SK-N-SH treated with all-trans-retinoic acid at 6 μM for 48 hours (cell line): ENCODE results near the gene BRSK1.

Experiments
- ATAC-seq: fragments of 200-7000 bp; cut with Tn5 transposase; 3 replicates; pipeline ENCODE4 v1.9.1; 2020; ENCODE audit warnings: mild to moderate bottlenecking, moderate library complexity
- ARNTL ChIP-seq: fragments of 450-650 bp; formaldehyde crosslinking; IDR thresholded peaks from 2 replicates; pipeline ENCODE4 v1.5.0; 2020; ENCODE audit warnings: low read depth, mild to moderate bottlenecking, moderate library complexity, borderline replicate concordance
- BACH2 ChIP-seq: fragments of 250-450 bp; sonication (Bioruptor Pico); IDR thresholded peaks from 2 replicates; pipeline ENCODE4 v1.9.0; 2021; ENCODE audit warnings: mild to moderate bottlenecking, borderline replicate concordance
- CREB5 ChIP-seq: fragments of 250-450 bp; sonication (Bioruptor Pico); IDR thresholded peaks from 2 replicates; pipeline ENCODE4 v1.5.1; 2020; ENCODE audit warnings: low read depth, mild to moderate bottlenecking, moderate library complexity
- CSDC2 ChIP-seq: fragments of 250-450 bp; sonication (Bioruptor Pico); IDR thresholded peaks from 2 replicates; pipeline ENCODE4 v1.5.0; 2020; ENCODE audit warnings: mild to moderate bottlenecking, moderate library complexity
- CSRNP3 ChIP-seq: fragments of 250-450 bp; sonication (Bioruptor Pico); IDR thresholded peaks from 2 replicates; pipeline ENCODE4 v1.5.1; 2021; ENCODE audit warnings: mild to moderate bottlenecking, moderate library complexity
- ESRRG ChIP-seq: fragments of 250-450 bp; sonication (Bioruptor Pico); IDR thresholded peaks from 2 replicates; pipeline ENCODE4 v1.6.1; 2021; ENCODE audit warnings: mild to moderate bottlenecking
- GLIS3 ChIP-seq: fragments of 250-450 bp; sonication (Bioruptor Pico); IDR thresholded peaks from 2 replicates; pipeline ENCODE4 v1.5.0; 2020; ENCODE audit warnings: mild to moderate bottlenecking, moderate library complexity
- ISL1 ChIP-seq: fragments of 250-450 bp; sonication (Bioruptor Pico); IDR thresholded peaks from 2 replicates; pipeline ENCODE4 v2.1.2; 2022; ENCODE audit warnings: mild to moderate bottlenecking, moderate library complexity
- POU6F1 ChIP-seq: fragments of 250-450 bp; sonication (Bioruptor Pico); IDR thresholded peaks from 2 replicates; pipeline ENCODE4 v1.8.0; 2021; ENCODE audit warnings: low read depth, mild to moderate bottlenecking, moderate library complexity, borderline replicate concordance
- PPARA ChIP-seq: fragments of 250-450 bp; sonication (Bioruptor Pico); IDR thresholded peaks from 2 replicates; pipeline ENCODE4 v1.5.0; 2020; ENCODE audit warnings: mild to moderate bottlenecking, borderline replicate concordance
- RARB ChIP-seq: fragments of 250-450 bp; sonication (Bioruptor Pico); IDR thresholded peaks from 2 replicates; pipeline ENCODE4 v1.8.0; 2021; ENCODE audit warnings: mild to moderate bottlenecking, moderate library complexity
- SNAI2 ChIP-seq: fragments of 250-450 bp; sonication (Bioruptor Pico); IDR thresholded peaks from 2 replicates; pipeline ENCODE4 v1.5.0; 2020; ENCODE audit warnings: mild to moderate bottlenecking, moderate library complexity
- TCF4 ChIP-seq: fragments of 250-450 bp; sonication (Bioruptor Pico); IDR thresholded peaks from 2 replicates; pipeline ENCODE4 v1.8.0; 2021; ENCODE audit warnings: mild to moderate bottlenecking, moderate library complexity, borderline replicate concordance
- TSHZ2 ChIP-seq: fragments of 250-450 bp; sonication (Bioruptor Pico); IDR thresholded peaks from 2 replicates; pipeline ENCODE4 v1.5.0; 2020; ENCODE audit warnings: mild to moderate bottlenecking, moderate library complexity
- ZFP3 ChIP-seq: fragments of 250-450 bp; sonication (Bioruptor Pico); IDR thresholded peaks from 2 replicates; pipeline ENCODE4 v1.5.0; 2020; ENCODE audit warnings: mild to moderate bottlenecking, moderate library complexity
- ZFP30 ChIP-seq: fragments of 450-650 bp; formaldehyde crosslinking; IDR thresholded peaks from 2 replicates; pipeline ENCODE4 v1.5.0; 2022; ENCODE audit warnings: mild to moderate bottlenecking, moderate library complexity
- ZNF565 ChIP-seq: fragments of 450-650 bp; formaldehyde crosslinking; conservative IDR thresholded peaks from 2 replicates; pipeline ENCODE4 v1.5.0; 2020; ENCODE audit warnings: low read depth, mild to moderate bottlenecking, moderate library complexity
- ZNF8 ChIP-seq: fragments of 450-650 bp; formaldehyde crosslinking; IDR thresholded peaks from 2 replicates; pipeline ENCODE4 v1.5.0; 2020; ENCODE audit warnings: mild to moderate bottlenecking, moderate library complexity

Gene BRSK1

GRCh38 chr19:55352549-55353145 lies 68.8 kb downstream of the BRSK1 start (continued):
- TF ChIP-seq TSHZ2 (CRISPR knock-in tag) = no peak
- TF ChIP-seq ZNF8 (CRISPR knock-in tag) = no peak
- TF ChIP-seq CSDC2 (CRISPR knock-in tag) = no peak
- TF ChIP-seq ARNTL (CRISPR knock-in tag) = no peak
- TF ChIP-seq CSRNP3 = no peak
- TF ChIP-seq TCF4 (CRISPR knock-in tag) = no peak

- ATAC-seq = peak; percentile 19
- TF ChIP-seq GLIS3 (CRISPR knock-in tag) (no peak), POU6F1 (CRISPR knock-in tag) (no peak), ISL1 (CRISPR knock-in tag) (no peak), CREB5 (CRISPR knock-in tag) (no peak), ESRRG (no peak), SNAI2 (CRISPR knock-in tag) (no peak), BACH2 (no peak), CSRNP3 (no peak), RARB (CRISPR knock-in tag) (no peak), ZNF565 (CRISPR knock-in tag) (no peak), ARNTL (CRISPR knock-in tag) (no peak)
Observed at GRCh38 chr19:55353356-55353802, 69.6 kb downstream of the BRSK1 start.

- peak; percentile 95 for ATAC-seq
- no peak for TF ChIP-seq TCF4 (CRISPR knock-in tag)
- no peak for TF ChIP-seq TSHZ2 (CRISPR knock-in tag)
- TF ChIP-seq ZNF565 (CRISPR knock-in tag) = no peak
- no peak for TF ChIP-seq ZFP3 (CRISPR knock-in tag)
- no peak for TF ChIP-seq CSRNP3
- TF ChIP-seq ISL1 (CRISPR knock-in tag) = no peak
- TF ChIP-seq CSDC2 (CRISPR knock-in tag) = no peak
- TF ChIP-seq POU6F1 (CRISPR knock-in tag) = no peak
- TF ChIP-seq PPARA (CRISPR knock-in tag) = no peak
- TF ChIP-seq ZFP30 (CRISPR knock-in tag) = no peak
- TF ChIP-seq RARB (CRISPR knock-in tag) = no peak
- TF ChIP-seq ZNF8 (CRISPR knock-in tag) = no peak
- TF ChIP-seq ARNTL (CRISPR knock-in tag) = no peak
- no peak for TF ChIP-seq ESRRG
Observed at GRCh38 chr19:55353803-55354697, 70.3 kb downstream of the BRSK1 start.
